Measurements from ENCODE around the gene GRPEL1. TPM values are rescaled to one million over a fixed set of nuclear protein-coding genes. Genes with fewer than 3 reads are reported as not detected.

GRPEL1 gene
- total RNA-seq, 1 donor from 2014 or later: 106 TPM

Other genes starting within 250 kb of the GRPEL1 start
- 58.1 and 59.7 TPM in 2 replicates for gene TBC1D14, start 158.2 kb downstream of the GRPEL1 start, total RNA-seq
- 15.2 and 16.8 TPM in 2 replicates for gene TADA2B, start 24.7 kb downstream of the GRPEL1 start, total RNA-seq
- not detected in 2 replicates for gene SORCS2, start 124.5 kb upstream of the GRPEL1 start, total RNA-seq